Measurements from ENCODE around the gene OR4D6. TPM values are rescaled to one million over a fixed set of nuclear protein-coding genes. Genes with fewer than 3 reads are reported as not detected.

The OR4D6 gene
- total RNA-seq, 1 experiment from 2014 or later: not detected

- no peak overlapping the region for H2BK12ac ChIP-seq (ENCODE audit: insufficient read length, low read depth, low read length)
- H3T11ph ChIP-seq (ENCODE audit: low read length): no peak overlapping the region
- H2BK15ac ChIP-seq (ENCODE audit: low read depth, low read length): no peak overlapping the region
- no peak for DNase-seq
- peaks cover 3% of the 10 kb centered on the region; the same call in 1 of the 2 replicates for H3K27me3 Mint-ChIP-seq (ENCODE audit: low read depth)
- H3K23ac ChIP-seq (ENCODE audit: insufficient read length, low read depth, low read length): no peak overlapping the region
- no peaks in the 10 kb centered on the region for H3K36me3 Mint-ChIP-seq (ENCODE audit: insufficient read depth in 1 of 3, low read depth in 3 of 3)
- no CpG with 5 or more reads among the region's 1 CpG for WGBS (ENCODE audit: extremely low coverage, insufficient read length, low lambda C conversion rate)
- H3K14ac ChIP-seq (ENCODE audit: insufficient read depth, low read length): no peak overlapping the region
- no peaks in the 10 kb centered on the region for H3K79me1 ChIP-seq (ENCODE audit: insufficient read depth, low read depth, low read length, poor library complexity, severe bottlenecking)
- H4K20me1 ChIP-seq (ENCODE audit: control insufficient read depth, insufficient read depth, insufficient read length): no peaks in the 10 kb centered on the region
- no peak overlapping the region for H3K27ac ChIP-seq (ENCODE audit: insufficient read length, low read depth, low read length)
- H2BK120ac ChIP-seq (ENCODE audit: low read depth, low read length, poor library complexity, severe bottlenecking): no peak overlapping the region
- no peak overlapping the region for H3K4me3 Mint-ChIP-seq
- no peaks in the 10 kb centered on the region for H3K27me3 ChIP-seq (ENCODE audit: insufficient read depth, low read length)
- no peak overlapping the region for H3K4me2 ChIP-seq (ENCODE audit: insufficient read depth, insufficient read length, low read length)
- no peaks in the 10 kb centered on the region for H3K79me2 ChIP-seq (ENCODE audit: insufficient read depth, low read length)
- H3K4ac ChIP-seq (ENCODE audit: low read depth, low read length): no peak overlapping the region
- no peaks in the 10 kb centered on the region for H3K4me1 ChIP-seq (ENCODE audit: insufficient read depth, low read length)
- H4K8ac ChIP-seq (replicated peaks; ENCODE audit: insufficient read length, low read depth, low read length): no peak overlapping the region
- H3K9ac ChIP-seq (ENCODE audit: extremely low read depth, insufficient read length, low read length): no peak overlapping the region
- H3K27ac Mint-ChIP-seq: no peak overlapping the region
- H2AK5ac ChIP-seq (ENCODE audit: insufficient read length, low read length): no peak overlapping the region
- no peaks in the 10 kb centered on the region for H3K23me2 ChIP-seq (ENCODE audit: insufficient read length, low read depth, low read length, poor library complexity, severe bottlenecking)
- no peaks in the 10 kb centered on the region for H3K9me3 ChIP-seq (ENCODE audit: control insufficient read depth, low read depth, low read length)
- no peaks in the 10 kb centered on the region for H3K4me1 Mint-ChIP-seq
- H2BK5ac ChIP-seq (ENCODE audit: insufficient read length, low read length): no peak overlapping the region
- H4K5ac ChIP-seq (ENCODE audit: insufficient read length, low read depth, low read length): no peak overlapping the region
- H2BK20ac ChIP-seq (ENCODE audit: low read depth, low read length, poor library complexity, severe bottlenecking): no peak overlapping the region
- H3K9me3 Mint-ChIP-seq: no peaks in the 10 kb centered on the region; a peak in 1 of 5 replicates
- TF ChIP-seq, protein P1, sequence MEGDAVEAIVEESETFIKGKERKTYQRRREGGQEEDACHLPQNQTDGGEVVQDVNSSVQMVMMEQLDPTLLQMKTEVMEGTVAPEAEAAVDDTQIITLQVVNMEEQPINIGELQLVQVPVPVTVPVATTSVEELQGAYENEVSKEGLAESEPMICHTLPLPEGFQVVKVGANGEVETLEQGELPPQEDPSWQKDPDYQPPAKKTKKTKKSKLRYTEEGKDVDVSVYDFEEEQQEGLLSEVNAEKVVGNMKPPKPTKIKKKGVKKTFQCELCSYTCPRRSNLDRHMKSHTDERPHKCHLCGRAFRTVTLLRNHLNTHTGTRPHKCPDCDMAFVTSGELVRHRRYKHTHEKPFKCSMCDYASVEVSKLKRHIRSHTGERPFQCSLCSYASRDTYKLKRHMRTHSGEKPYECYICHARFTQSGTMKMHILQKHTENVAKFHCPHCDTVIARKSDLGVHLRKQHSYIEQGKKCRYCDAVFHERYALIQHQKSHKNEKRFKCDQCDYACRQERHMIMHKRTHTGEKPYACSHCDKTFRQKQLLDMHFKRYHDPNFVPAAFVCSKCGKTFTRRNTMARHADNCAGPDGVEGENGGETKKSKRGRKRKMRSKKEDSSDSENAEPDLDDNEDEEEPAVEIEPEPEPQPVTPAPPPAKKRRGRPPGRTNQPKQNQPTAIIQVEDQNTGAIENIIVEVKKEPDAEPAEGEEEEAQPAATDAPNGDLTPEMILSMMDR (conservative IDR thresholded peaks at IDR 0.05): no peak
- H3K18ac ChIP-seq (ENCODE audit: insufficient read length, low read depth, low read length): no peak overlapping the region
- H2AFZ ChIP-seq (ENCODE audit: low read length): no peak overlapping the region
- H4K91ac ChIP-seq (ENCODE audit: insufficient read length, low read depth, low read length): no peak overlapping the region
- no peak overlapping the region for H3K56ac ChIP-seq (ENCODE audit: insufficient read length, low read depth, low read length)
Measured at GRCh38 chr11:59501931-59502330, 45.2 kb downstream of the OR4D6 start.
